G401 (cell line): ENCODE measurements around the gene SUMO2. TPM values are rescaled to one million over a fixed set of nuclear protein-coding genes. Genes with fewer than 3 reads are reported as not detected.
"Not testable (repeated sequence)": the region's sequence is repeated elsewhere in the genome, so short reads cannot be mapped to it uniquely, and the experiment has no call there.

Experiments used
- DNase-seq: peaks from one replicate; pipeline ENCODE4 v3.0.0-alpha.2; 2015; ENCODE audit warnings: low spot score
- in situ Hi-C: cut with HindIII; loops from 2 replicates; pipeline ENCODE4 v1.10.0; 2016; ENCODE audit warnings: low sequenced_read_pairs, mixed read lengths
- total RNA-seq: library from RNA; depleted of rRNA; stranded (reverse); fragments of >200 nt; shearing (Covaris generic); gene quantifications from 2 replicates; pipeline ENCODE4 v1.2.3, GENCODE V29; 2014

The SUMO2 gene
- total RNA-seq, 1 experiment from 2014 or later, result 183 TPM

DNA sequence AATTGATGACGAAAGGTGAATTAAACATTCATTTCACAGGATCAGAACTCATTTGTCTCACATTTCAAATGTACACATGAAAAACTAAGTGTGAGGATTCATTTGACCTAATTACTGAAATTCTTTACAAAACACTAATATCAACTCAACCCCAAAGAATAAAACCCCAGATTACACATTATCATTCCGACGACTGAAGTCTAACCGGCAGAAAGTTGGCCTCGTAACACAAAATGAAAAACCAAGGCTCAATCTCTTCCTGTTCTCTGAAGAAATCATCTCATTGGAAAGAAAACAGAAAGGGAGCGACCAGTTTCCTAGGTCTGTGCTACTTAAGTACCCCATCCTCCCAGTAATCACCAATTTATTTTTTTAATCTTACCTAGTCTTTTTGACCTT, 30.2 kb downstream of the SUMO2 start:
- in situ Hi-C loops, result no loop called here
- no peak for DNase-seq

DNA sequence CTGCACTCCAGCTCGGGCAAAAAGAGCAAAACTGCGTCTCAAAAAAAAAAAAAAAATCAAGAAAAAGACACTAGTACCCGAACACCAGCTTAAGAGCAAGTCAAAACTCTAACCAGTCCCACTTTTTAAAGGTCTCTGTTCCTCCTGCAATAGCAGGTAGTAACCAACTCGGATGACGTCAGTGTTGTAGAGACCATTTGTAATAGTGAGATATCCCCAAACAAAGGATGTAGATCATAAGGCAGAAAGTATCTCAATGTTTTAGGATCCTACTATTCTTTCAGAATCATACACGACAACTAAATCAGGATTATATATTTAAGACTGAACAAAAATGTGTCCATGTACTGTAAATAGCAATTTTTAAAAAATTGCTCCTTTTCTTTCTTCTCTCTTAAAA, 30.8 kb downstream of the SUMO2 start:
- peak; percentile 72 for DNase-seq
- in situ Hi-C loops, result no loop called here

GRCh38 chr17:75147878-75148546, 34.7 kb downstream of the SUMO2 start:
- no peak for DNase-seq
- in situ Hi-C loops, result no loop called here

DNA sequence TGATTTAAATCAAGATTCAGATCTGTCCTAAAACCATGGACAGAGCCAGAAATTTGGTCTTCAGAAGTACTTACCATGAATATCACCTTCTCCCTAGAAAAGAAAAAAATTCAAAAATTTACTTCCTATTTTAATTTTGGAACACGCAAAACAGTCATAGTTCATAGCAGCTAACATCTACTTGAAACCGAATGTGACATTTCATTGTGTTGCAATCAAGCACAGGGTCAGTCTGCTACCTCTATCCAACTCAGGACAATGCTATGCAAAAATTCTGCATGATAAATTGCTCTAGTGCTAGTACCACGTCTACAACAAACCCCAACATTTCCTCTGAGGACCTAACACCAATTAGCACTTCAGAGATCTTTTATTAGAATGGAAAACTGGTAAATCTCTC, 36.2 kb downstream of the SUMO2 start:
- no peak for DNase-seq
- in situ Hi-C loops, result no loop called here

DNA sequence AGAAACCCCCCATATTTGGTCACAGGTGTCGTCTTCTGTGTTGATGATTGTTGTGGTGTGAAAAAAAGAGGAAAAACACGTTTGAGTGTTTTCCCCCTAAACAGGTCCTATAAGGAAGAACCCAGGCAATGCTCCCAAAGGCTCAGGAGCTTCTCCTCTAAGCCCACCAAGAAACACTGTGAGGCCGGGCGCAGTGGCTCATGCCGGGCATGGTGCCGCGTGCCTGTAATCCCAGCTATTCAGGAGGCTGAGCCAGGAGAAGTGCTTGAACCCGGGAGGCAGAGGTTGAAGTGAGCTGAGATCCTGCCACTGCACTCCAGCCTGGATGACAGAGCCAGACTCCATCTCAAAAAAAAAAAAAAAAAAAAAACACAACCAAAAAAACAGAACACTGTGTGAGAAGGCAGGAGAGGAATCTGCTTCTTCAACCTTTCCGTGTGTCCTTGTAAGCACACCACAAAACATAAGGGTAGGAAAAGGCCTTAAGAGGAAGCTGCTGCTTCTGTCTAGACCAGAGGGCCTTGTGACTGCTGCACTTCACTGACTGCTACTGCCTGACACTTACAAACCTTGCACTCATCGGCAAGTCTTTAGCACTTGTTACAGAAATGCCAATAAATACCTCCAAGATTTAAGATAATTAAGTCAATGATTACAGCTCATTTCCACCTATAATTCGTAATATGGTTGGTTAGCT, 37.8 kb downstream of the SUMO2 start:
- DNase-seq, result no peak
- in situ Hi-C loops, result no loop called here

DNA sequence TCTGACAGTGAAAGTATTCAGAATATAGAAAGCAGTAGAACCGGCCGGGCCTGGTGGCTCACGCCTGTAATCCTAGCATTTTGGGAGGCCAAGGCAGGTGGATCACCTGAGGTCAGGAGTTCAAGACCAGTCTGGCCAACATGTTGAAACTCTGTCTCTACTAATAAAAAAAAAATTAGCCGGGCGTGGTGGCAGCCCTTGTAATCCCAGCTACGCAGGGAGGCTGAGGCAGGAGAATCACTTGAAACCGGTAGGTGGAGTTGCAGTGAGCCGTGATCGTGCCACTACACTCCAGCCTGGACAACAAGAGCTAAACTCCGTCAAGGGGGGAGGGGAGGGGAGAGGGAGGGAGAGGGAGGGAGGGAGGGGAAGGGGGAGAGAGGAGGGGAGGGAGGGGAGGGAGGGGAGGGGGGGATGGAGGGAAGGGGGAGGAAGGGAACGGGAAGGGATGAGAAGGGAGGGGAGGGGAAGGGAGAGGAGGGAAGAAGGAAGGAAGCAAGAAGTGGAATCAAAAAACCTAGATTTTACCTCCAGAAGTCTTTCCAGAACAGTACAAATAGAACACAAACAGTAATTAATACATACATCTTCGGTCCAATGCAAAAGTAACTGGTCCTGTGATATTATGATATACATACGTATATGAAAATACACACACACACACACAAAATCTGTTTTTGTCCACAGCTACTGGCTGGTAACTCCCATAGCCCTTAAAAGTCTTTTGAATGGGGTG, 40.4 kb downstream of the SUMO2 start:
- in situ Hi-C loops, result no loop called here
- no peak for DNase-seq

DNA sequence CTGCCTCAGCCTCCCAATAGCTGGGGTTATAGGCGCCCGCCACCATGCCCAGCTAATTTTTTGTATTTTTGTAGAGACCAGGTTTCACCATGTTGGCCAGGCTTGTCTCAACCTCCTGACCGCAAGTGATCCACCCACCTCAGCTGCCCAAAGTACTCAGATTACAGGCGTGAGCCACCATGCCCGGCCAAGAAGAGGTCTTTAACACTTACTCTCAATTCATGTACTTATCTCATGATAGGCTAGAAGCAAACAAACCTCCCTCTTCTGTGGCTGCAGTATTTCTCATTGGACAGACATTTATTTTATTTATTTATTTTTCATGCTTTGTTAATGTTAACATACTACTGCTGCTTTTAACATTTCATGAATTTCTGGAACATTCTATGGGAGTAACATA, 44.2 kb downstream of the SUMO2 start:
- DNase-seq, result no peak
- in situ Hi-C loops, result no loop called here

DNA sequence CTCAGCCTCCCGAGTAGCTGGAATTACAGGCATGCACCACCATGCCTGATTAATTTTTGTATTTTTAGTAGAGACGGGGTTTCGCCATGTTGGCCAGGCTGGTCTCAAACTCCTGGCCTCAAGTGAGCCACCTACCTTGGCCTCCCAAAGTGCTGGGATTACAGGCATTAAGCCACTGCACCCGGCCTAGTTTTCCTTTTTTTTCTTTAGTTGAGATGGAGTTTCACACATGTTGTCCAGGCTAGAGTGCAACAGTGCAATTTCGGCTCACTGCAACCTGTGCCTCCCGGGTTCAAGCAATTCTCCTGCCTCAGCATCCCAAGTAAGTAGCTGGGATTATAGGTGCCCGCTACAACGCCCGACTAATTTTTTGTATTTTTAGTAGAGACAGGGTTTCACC, 45.0 kb downstream of the SUMO2 start:
- DNase-seq, in situ Hi-C loops: not testable (repeated sequence)

DNA sequence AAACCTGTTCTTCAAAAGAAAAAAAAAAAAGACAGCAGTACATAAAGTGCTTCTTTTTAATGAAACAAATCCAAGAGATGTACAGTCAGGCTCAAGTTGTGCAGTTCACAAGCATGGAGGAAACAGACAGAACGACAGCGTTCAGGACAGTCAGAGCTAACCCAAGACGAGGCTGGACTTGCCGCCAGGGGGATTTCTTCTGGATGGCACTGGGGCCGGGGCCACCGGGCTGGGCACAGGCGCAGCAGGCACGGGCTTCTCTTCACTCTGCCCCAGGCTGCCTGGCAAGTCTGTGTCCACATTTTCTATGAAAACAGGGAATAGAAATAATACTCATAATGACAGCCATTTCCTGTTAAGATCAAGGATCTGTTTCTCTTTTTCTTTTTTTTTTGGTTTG, 46.8 kb downstream of the SUMO2 start:
- in situ Hi-C loops, result no loop called here
- DNase-seq, result no peak

DNA sequence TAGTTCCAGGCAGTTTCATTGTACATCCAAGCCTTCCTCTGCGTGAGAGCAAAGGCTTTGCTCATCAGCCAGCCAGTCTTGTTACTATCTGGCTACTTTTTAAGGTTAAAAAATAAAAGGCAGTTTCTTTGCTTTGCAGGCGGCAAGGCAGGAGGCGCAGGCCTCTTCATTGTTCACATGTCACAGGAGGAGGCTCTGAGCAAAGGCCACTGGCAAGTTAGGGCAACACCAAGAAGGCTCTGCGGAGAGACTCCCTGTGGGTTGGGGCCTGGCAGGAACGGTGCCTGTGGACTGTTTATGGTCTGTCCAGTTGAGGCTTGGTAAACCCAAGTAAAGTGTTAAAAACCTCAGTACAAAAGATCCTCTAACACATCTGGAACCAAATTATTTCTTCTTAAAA, 47.3 kb downstream of the SUMO2 start:
- DNase-seq, result no peak
- in situ Hi-C loops, result no loop called here

- in situ Hi-C loops, result not testable (repeated sequence)
Measured at GRCh38 chr17:75133607-75134347, 49.0 kb downstream of the SUMO2 start.

DNA sequence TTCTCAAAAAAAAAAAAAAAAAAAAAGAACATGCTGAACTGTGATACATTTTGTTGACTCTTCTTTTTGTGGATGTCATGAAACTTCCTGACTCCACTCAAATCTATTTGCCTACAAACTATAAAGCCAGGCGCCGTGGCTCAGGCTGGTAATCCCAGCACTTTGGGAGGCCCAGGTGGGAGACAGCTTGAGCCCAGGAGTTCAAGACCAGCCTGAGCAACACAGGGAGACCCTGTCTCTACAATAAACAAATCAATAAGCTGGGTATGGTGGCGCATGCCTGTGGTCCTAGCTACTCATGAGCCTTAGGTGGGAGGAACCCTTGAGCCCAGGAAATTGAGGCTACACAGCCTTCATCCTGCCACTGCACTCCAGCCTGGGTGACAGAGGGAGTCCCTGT, 49.8 kb downstream of the SUMO2 start:
- in situ Hi-C loops, result no loop called here
- no peak for DNase-seq

More at GRCh38 chr17:75133607-75134347, 49.0 kb downstream of the SUMO2 start:
- DNase-seq, result not testable (repeated sequence)

DNA sequence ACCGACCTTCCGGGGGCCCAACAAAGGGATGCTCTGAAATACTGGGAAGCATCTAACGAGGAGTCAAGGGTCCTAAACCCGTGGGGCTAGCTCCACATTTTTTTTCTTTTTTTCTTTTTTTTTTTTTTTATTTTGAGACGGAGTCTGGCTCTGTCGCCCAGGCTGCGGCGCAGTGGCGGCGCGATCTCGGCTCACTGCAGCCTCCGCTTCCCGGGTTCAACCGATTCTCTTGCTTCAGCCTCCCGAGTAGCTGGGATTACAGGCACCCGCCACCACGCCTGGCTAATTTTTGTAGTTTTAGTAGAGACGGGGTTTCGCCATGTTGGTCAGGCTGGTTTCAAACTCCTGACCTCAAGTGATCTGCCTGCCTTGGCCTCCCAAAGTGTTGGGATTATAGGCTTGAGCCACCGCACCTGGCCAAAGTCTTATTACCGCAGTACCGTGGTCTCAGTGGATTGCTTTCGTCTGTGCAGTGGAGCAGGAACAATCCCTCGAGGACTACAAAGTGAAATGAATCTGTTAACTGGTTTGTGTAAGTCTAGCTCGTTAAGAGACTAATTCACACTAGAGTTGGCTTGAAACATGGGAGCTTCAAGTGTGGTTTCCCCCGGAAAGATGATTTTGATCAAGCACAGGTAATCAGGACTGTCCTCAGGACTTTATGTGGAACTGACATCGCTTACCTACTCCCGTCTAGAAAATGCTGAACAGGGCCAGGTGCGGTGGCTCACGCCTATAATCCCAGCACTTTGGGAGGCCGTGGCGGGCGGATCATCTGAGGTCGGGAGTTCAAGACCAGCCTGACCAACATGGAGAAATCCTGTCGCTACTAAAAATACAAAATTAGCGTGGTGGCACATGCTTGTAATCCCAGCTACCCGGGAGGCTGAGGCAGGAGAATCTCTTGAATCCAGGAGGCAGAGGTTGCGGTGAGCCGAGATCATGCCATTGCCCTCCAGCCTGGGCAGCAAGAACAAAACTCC, 50.5 kb downstream of the SUMO2 start:
- in situ Hi-C loops, DNase-seq: not testable (repeated sequence)

GRCh38 chr17:75131278-75132017, 51.3 kb downstream of the SUMO2 start, which contains the start of gene NT5C:
TSS of gene NT5C (minus strand) at chr17:75131742. CDS start at chr17:75131707, 35 bp downstream.
- peak; percentile 70 for DNase-seq
- in situ Hi-C loops, result no loop called here

DNA sequence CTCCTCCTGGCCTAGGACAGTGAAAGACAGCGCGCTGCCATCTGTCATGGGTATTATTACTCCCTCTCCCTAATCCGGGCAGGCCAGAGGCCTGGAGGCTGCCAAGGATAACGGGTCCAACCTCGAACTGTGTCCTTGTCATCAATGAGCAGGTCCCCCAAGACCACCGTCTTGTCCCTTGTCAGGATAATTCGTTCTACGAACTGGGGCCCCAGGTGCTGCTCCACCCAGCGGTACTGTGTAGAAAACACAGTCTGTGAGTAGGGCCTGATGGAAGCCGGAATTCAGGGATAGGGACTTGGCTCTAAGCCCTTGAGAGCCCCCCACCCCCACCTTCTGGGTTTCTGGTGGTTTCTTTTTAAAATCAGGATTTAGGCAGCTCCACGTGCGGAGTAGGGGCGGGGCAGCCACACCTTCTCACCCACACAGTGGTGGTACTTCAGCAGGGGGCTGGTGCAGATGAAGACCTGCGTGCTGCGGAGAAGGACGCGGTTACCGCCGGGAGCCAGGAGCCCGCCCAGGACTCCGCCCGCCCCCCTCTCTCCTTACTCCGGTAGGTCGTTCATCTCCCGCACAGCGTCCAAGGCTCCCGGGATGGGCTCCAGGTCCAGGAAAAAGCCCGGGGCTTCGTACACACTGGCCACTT, 52.0 kb downstream of the SUMO2 start:
- DNase-seq, result peak; percentile 89
- in situ Hi-C loops, result no loop called here

DNA sequence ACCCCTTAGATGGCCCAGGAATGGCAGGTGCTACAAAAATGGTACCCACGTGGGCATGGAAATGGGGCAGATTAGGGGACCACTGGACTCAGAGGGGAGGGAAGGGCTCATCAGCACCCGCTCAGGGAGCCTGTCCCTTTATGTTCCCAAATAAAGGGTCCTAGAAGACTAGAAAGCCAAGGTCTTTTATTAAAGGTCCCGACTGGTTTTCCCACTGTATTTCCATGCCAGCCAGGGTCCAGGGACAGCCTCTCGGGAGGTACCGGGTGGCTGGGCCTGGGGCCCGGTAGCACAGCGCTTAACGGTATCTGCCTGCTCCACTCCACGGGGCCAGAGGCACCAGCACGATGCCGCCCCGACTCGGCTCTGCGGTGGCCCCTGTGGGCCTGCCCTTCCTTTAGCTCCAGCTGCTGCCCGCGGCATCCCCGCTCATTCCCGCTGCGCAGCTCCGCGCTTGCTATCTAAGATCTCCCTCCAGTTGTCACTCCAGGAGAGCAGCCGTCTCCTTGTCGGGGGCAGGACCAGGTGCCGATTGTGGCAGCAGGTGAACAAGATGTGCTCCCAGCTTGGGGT, 52.6 kb downstream of the SUMO2 start:
- in situ Hi-C loops, result no loop called here
- DNase-seq, result peak; percentile 37

DNA sequence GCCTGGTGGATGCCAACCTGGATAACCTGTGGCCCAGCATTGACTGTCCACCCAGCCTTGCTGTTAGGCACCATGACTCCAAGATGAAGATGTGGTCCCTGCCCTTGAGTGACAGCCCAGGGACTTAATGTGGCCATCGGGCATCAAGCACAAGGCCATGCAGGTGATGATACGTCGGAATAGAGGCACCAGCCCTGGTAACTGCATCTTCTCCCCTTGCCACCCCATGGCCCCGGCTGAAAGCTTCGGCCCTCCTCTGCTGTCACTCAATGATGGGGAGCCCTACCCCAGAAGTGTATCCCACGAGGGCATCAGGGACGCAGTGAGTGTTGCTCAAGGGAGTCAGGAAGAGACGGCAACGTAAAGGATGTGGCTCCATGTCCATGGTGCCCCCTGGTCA, 53.2 kb downstream of the SUMO2 start:
- in situ Hi-C loops, result no loop called here
- DNase-seq, result no peak
